Raji (cell line): ENCODE data around the gene SREBF1.

Experiments used
- POLR2A ChIP-seq: IDR thresholded peaks from 2 replicates; pipeline ENCODE4 v1.6.1; 2011; ENCODE audit warnings: low read depth, low read length, control low read depth; ENCODE audit not compliant: insufficient read depth

Gene SREBF1

DNA sequence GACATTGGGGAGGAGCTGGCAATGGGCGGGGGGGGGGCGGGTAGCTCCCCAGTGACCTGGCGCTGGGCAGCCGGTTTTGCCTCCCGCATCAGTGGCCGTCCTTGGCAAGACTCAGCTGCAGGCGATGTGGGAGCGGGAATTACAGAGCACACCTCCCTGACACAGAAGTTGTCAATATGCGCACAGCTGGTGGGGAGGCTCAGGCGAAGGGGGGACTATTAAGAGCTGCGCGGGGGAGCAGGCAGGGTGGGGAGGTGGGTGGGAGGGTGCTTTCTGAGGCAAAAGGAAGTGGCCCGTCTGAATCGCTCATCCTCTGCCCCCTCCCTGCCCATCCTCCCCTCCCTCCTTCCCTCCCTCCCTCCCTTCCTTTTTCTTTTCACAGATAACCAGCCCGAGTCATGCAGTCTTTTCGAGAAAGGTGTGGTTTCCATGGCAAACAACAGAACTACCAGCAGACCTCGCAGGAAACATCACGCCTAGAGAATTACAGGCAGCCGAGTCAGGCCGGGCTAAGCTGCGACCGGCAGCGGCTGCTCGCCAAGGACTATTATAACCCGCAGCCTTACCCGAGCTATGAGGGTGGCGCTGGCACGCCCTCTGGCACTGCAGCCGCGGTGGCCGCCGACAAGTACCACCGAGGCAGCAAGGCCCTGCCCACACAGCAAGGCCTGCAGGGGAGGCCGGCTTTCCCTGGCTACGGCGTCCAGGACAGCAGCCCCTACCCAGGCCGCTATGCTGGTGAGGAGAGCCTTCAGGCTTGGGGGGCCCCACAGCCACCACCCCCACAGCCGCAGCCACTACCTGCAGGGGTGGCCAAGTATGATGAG lies 44.0 kb downstream of the SREBF1 start:
- TF ChIP-seq POLR2A = no peak

- TF ChIP-seq POLR2A = no peak
Observed at GRCh38 chr17:17792037-17792550, 44.7 kb downstream of the SREBF1 start.

GRCh38 chr17:17790637-17791464 lies 45.9 kb downstream of the SREBF1 start:
- no peak for TF ChIP-seq POLR2A

DNA sequence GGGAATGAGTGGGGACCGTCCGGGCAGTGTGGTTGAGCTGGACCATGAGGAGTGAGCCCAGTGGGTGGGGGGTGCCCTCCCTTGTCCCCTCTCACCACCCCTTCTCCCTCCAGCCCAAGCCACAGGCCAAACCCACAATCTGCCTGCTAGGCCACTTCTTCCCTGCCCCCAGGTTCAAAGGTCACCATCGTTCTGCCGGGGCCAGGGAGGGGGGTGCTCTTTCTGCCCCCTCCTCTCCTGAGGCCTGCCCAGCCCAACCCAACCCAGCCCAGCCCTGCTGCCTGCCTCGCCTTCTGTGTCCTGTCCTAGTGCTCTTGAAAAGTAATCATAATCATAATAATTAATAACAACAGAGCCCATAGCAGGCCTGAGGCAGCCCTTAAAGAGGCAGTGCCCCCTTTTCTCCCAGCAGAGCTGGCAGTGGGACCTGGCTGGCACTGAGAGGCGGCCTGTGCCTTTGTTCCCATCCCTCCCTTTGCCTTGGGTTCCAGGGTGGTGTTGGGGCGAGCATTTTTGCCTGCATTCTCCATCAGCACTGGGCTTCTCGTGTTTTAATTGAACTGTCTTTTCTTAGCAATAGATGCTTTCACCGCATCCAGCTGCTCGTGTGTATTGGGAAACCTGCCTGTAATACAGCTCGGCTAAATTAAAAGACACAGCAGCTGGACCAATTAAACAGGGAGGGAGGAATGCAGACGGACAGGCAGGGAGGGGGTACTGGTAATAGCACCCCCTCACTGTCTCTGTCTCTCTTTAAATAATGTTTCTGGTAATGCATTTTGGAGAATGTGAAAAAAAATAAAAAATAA lies 46.8 kb downstream of the SREBF1 start:
- TF ChIP-seq POLR2A = no peak

DNA sequence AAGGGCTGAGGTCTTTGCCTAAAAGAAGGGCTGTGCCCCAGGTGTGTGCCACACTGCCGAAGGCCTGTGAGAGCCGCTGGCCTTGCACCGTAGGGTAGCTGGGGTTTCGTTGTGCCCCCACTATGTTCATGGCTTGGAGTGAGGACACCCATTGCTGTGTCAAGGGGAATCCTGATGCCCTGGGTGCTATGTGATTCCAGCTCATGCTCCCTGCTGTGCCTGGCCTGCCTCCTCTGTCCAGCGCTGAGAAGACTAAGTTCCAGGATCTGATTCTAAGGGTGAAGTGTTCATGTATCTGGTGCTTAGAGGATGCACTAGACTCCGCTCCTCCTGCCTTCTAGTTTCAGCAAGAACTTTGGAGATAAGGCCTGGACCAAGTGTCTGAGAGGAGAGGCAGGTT lies 47.4 kb downstream of the SREBF1 start:
- no peak for TF ChIP-seq POLR2A

DNA sequence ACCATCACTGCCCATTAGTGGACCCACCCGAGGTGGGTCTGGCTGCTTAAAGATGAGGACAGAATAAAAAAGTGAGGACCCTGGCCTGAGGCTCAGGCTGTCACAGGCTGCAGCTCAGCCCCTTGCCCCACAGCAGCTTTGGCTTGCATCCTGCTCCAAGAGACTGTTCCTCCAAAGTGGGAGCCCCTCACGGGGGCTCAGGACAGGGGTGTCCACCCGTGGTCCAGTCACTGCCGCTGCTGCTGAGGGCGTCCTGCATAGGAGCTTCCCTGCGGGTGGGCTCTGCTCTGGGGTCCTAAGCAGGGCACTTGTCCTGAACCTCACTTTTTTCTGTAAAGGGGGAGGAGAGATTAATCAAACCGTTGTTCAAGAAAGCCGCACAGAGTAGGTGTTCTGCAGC lies 47.8 kb downstream of the SREBF1 start:
- TF ChIP-seq POLR2A = no peak

DNA sequence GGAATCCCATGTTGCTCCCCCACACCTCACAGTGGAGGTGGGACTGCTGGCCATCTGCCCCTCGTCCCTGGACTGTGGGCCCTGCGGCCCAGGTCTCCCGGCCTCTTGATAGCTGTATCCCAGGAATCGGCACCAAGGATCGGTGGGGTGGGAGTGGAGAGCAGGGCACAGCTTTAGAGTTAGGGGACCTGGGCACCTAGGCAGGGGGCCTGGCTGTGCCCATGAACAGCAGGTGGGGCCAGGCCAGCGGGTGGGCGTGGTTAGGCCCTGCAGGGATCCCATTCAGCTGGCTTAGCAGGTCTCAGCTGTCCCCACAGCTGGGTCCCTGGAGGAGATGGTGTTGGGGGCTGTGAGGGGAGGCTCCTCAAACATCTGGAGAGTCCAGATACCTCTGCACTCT lies 49.2 kb downstream of the SREBF1 start:
- TF ChIP-seq POLR2A = no peak

GRCh38 chr17:17786998-17787397 lies 49.8 kb downstream of the SREBF1 start:
- no peak for TF ChIP-seq POLR2A

DNA sequence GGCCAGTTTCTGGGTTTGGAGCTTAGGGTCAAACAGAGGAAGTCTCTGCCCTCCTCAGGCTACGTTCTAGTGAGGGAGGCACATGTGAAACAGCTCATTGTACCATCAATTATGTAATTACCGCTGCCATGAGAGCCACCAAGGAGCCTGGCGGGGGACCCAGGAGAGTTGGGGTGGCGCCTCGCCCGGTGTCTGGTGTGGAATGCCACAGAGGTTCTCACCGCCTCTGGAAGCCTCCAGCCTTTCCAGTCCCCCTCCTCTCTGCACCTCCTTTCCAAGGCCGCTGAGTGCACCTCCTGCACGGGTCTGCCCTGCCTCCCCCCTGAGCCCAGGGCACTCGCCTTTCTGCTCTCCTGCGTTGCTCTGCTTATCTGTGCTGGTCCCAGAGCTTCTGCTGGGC lies 51.4 kb downstream of the SREBF1 start:
- TF ChIP-seq POLR2A = no peak

DNA sequence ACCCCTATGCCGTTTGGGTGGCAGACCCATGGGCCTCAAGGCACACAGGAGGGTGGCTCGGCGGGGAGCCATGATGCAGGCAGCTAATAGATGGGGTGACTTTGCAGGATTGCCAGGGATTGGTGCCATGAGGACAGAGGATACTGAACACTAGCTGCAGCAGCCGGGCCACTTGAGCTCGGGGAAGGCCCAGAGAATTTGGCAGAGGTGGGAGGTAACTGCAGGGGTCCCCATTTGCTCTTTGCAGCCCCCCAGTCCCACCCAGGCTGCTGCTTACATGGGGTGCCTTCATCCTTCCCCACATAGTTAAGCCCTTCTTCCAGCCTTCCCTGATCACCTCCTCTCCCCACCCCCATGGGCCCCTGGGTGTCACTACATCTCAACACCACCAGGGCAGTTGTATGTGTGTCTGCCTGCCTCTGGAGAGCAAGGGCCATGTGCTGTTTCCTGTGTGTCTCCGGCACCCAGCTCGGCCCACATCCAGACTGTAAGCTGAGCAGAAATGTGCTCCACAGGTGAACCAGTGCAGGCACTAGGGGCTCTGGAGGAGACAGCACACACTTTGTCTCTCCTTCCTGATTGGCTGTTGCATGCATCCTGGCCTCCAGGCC lies 52.0 kb downstream of the SREBF1 start:
- TF ChIP-seq POLR2A = no peak

DNA sequence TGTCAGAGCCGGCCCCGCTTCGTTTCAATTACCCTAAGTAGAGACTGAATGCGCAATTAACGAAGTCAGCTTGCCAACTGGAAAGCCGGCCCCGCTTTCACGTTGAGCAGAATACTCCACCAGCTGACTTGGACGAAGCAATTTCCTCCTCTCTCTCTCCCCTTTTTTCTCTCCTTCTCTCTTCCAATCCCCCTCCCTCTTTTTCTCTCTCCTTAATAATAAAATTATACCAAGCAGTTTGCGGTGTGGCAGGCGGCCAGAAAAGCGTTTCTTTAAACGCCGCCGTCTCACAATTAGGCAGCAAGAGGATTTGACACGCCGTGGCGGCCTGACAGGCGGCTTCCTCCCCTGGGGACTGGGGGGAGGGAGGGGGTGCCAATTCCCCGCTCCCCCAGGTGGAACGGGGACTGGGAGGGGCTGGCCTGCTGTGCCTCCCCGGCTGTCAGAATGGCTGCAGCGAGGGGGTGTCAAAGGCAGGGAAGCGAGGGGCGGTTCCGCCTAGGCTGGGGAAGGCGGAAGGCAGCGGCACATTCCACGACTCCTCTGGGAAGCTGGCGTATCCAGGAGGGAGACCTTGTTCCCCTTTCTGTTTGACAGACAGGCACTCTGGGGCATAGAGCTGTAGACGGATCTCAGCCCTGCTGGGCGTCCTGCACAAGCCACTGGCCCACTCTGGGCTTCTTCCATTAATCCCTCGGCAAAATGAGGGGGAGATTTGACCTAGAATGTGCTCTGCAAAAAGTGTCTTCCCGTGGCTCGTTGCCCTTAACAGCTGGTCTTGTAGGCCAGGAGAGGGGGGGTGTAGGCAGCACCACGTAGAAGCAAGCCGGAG lies 52.7 kb downstream of the SREBF1 start:
- TF ChIP-seq POLR2A = no peak

GRCh38 chr17:17783116-17783824 lies 53.5 kb downstream of the SREBF1 start:
- no peak for TF ChIP-seq POLR2A

DNA sequence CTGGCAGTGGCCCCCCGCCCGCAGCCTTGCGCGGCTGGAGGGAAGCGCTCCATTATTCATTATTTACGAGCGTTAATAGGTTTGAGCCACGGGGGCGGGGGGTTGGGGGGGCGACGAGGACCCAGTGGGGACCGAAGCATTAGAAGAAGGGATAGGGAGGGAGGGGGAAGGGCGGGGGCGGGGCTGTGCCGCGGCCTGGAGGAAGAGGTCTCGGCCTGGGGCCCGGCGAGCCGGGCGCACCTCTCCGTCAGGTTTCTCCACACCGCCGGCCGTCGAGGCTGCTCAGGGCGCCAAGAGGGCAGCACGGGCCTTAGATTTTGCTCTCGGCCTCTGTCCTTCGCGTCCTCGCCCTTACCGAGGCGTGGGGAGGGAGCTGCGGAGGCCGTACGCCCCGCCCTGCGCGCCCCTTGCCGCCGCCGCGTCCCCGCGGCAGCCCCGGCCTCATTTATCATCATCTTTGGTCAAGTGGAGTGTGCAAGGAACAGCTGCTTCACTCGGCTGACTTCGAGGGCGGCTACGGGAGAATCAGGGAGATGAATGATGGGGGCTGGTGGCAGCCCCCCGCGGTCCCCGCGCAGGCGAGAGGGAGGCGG lies 54.2 kb downstream of the SREBF1 start:
- TF ChIP-seq POLR2A = no peak
